GM12874 (cell line): ENCODE data around the gene MIPEP.

Source experiments
- CTCF ChIP-seq: IDR thresholded peaks from 2 replicates; pipeline ENCODE4 v1.5.1; 2011; ENCODE audit warnings: low read depth, mild to moderate bottlenecking, control low read depth, low read length, moderate library complexity; ENCODE audit not compliant: insufficient read depth

Gene MIPEP

GRCh38 chr13:23748109-23748990, 140.8 kb downstream of the MIPEP start:
- TF ChIP-seq CTCF: no peak

GRCh38 chr13:23744315-23744714, 144.9 kb downstream of the MIPEP start:
- no peak for TF ChIP-seq CTCF

- no peak for TF ChIP-seq CTCF
Observed at GRCh38 chr13:23743278-23744076, 145.7 kb downstream of the MIPEP start.

- TF ChIP-seq CTCF: peak; percentile 64; the same call in 1 of the 2 replicates
Observed at GRCh38 chr13:23741879-23742510, 147.2 kb downstream of the MIPEP start.

DNA sequence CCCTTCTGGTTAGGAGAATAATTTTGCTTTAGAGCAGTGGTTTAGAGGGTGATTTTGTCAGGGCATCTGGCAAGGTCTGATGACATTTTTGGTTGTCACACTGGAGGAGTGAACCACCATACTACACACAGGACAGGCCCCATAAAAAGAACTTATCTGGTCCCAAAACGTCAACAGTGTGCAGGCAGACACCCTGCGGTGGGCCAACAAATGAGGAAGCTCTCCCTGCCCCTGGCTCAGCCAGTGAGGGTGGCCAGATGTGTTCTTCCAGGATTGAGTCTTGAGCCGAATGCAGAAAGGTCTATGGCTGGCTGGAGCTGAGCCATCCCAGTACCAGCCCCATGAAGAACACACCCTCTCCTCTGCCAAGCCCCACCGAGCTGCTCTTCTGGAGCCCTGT, 149.2 kb downstream of the MIPEP start:
- no peak for TF ChIP-seq CTCF

GRCh38 chr13:23739596-23739995, 149.6 kb downstream of the MIPEP start:
- TF ChIP-seq CTCF: no peak

DNA sequence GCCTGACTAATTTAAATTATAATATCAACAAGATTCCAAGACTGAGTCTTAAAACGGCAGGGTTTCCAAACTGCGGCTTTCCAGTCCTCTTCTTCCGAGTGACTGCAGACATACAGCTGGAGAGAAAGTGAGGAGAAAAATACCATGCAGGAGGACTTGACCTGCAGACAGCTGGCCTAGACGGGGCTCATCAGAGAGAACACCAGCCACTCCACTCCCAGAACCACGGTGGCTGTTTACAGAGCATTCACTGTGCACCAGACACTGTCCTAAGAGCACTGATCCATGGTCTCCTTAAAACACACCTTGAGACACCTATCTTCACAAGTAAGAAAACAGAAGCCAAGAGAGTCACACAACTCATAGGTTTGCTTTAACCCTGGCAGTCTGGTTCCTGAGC, 152.7 kb downstream of the MIPEP start:
- no peak for TF ChIP-seq CTCF
